Tibial artery (tissue), 4 donors: Measurements from ENCODE around the gene PTPRD.

Source experiments
- DNase-seq, 2 donors: peaks; one replicate each; pipeline ENCODE4 v3.0.0-alpha.2; 2019
- H3K27ac ChIP-seq, 2 donors: fragments of 200-600 bp; sonication (generic) in 1 of 2; 1 replicate in 1 of 2; 2 replicates in 1 of 2; pipeline ENCODE4 v1.5.1; 2018 to 2019; ENCODE audit warnings: mild to moderate bottlenecking in 1 of 2
- H3K27me3 ChIP-seq, 2 donors: fragments of 200-600 bp; sonication (generic) in 1 of 2; one replicate each; pipeline versions ENCODE4 v1.5.1 to v1.6.0; 2016 to 2019
- H3K36me3 ChIP-seq, 3 donors: fragments of 200-600 bp; sonication (generic) in 2 of 3; one replicate each; pipeline ENCODE4 v1.5.1; 2016 to 2019; ENCODE audit warnings: mild to moderate bottlenecking in 2 of 3
- H3K4me1 ChIP-seq, 4 donors: fragments of 200-600 bp; sonication (generic) in 2 of 4; 1 replicate in 3 of 4; 2 replicates in 1 of 4; pipeline ENCODE4 v1.5.1; 2016 to 2019
- H3K4me3 ChIP-seq, 2 donors: fragments of 200-600 bp; sonication (generic) in 1 of 2; 1 replicate in 1 of 2; 2 replicates in 1 of 2; pipeline ENCODE4 v1.5.1; 2018 to 2019; ENCODE audit warnings: mild to moderate bottlenecking in 2 of 2
- H3K9me3 ChIP-seq, 3 donors: fragments of 200-600 bp; sonication (generic) in 1 of 3; one replicate each; pipeline ENCODE4 v1.5.1; 2016 to 2019
- intact Hi-C: fragments of 100-400 bp; cut with DNase I; formaldehyde crosslinking; loops from one replicate; pipeline ENCODE4 v1.15.0; 2023; ENCODE audit warnings: low total_unique reads
- TF ChIP-seq, protein P1 (sequence below), 2 experiments: fragments of 200-600 bp in 1 of 2; fragments of 450-650 bp in 1 of 2; IDR thresholded peaks; one replicate each; pipeline ENCODE4 v1.5.1; 2017 to 2019; ENCODE audit warnings: antibody characterized with exemption in 2 of 2, mild to moderate bottlenecking in 1 of 2, moderate library complexity in 1 of 2

PTPRD gene

GRCh38 chr9:8644571-8644970 lies 1968.2 kb downstream of the PTPRD start:
- peaks cover 0 to 5% (median 0%) of the 10 kb centered on the region in 4 donors for H3K4me1 ChIP-seq
- H3K4me3 ChIP-seq: no peak overlapping the region
- TF ChIP-seq, protein P1, sequence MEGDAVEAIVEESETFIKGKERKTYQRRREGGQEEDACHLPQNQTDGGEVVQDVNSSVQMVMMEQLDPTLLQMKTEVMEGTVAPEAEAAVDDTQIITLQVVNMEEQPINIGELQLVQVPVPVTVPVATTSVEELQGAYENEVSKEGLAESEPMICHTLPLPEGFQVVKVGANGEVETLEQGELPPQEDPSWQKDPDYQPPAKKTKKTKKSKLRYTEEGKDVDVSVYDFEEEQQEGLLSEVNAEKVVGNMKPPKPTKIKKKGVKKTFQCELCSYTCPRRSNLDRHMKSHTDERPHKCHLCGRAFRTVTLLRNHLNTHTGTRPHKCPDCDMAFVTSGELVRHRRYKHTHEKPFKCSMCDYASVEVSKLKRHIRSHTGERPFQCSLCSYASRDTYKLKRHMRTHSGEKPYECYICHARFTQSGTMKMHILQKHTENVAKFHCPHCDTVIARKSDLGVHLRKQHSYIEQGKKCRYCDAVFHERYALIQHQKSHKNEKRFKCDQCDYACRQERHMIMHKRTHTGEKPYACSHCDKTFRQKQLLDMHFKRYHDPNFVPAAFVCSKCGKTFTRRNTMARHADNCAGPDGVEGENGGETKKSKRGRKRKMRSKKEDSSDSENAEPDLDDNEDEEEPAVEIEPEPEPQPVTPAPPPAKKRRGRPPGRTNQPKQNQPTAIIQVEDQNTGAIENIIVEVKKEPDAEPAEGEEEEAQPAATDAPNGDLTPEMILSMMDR (IDR thresholded peaks at IDR 0.05): no peak
- intact Hi-C loops: no loop called here
- no peaks in the 10 kb centered on the region for H3K27me3 ChIP-seq
- H3K27ac ChIP-seq: no peak overlapping the region
- no peak for DNase-seq
- no peaks in the 10 kb centered on the region for H3K36me3 ChIP-seq
- no peaks in the 10 kb centered on the region for H3K9me3 ChIP-seq

DNA sequence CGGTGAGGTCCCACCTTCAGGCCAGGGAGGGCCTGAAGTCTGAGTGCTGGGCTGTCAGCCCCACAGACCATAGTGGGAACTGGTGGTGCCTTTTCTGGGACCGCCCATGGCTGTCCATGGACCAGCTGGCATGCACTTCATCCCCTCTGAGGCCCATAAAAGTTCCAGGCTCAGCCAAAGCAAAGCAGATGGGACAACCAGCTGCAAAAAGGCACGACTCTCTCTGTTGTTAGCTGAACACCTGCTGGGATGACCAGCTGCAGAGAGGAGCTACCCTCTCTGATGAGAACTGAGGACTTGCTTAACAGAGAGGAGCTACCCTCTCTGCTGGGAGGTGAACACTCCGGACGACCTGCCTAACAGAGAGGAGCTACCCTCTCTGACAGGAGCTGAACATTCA lies 1968.9 kb downstream of the PTPRD start:
- H3K9me3 ChIP-seq: no peaks in the 10 kb centered on the region
- intact Hi-C loops: no loop called here
- H3K4me1 ChIP-seq: peaks cover 0 to 4% (median 0%) of the 10 kb centered on the region in 4 donors
- no peak overlapping the region for H3K27ac ChIP-seq
- no peaks in the 10 kb centered on the region for H3K27me3 ChIP-seq
- H3K36me3 ChIP-seq: no peaks in the 10 kb centered on the region
- no peak overlapping the region for H3K4me3 ChIP-seq
- no peak for DNase-seq
- TF ChIP-seq, protein P1 (IDR thresholded peaks at IDR 0.05): no peak

DNA sequence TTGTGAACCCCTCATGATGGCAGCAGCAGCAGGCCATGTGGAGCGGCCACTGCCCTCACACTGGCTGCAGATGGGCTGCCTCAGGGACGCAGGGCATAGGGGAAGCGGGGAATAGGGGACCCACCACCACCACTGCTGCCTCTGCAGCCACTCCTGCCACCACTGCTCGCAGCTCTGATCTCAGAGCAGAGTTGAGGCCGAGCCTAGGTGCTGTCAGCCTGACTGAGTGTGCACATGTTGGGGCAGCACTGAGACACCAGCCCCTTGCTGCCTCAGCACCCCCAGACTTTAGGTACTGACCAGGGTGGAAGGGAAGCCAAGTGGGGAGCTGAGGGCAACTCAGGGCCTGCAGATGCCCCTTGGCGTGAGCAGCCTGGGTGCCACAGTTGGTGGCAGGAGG lies 1969.3 kb downstream of the PTPRD start:
- no peak for DNase-seq
- Histone ChIP-seq H3K9me3 (no peaks in the 10 kb centered on the region), H3K4me1 (no peaks in the 10 kb centered on the region), H3K27me3 (no peaks in the 10 kb centered on the region), H3K4me3 (no peak overlapping the region), H3K27ac (no peak overlapping the region), H3K36me3 (no peaks in the 10 kb centered on the region)
- intact Hi-C loops: no loop called here
- TF ChIP-seq, protein P1 (IDR thresholded peaks at IDR 0.05): no peak

GRCh38 chr9:8640761-8641160 lies 1972.0 kb downstream of the PTPRD start:
- no peak for DNase-seq
- TF ChIP-seq, protein P1 (IDR thresholded peaks at IDR 0.05): no peak
- Histone ChIP-seq H3K9me3 (no peaks in the 10 kb centered on the region), H3K27me3 (no peaks in the 10 kb centered on the region), H3K4me3 (no peak overlapping the region), H3K27ac (no peak overlapping the region), H3K4me1 (no peaks in the 10 kb centered on the region), H3K36me3 (no peaks in the 10 kb centered on the region)
- intact Hi-C loops: no loop called here

DNA sequence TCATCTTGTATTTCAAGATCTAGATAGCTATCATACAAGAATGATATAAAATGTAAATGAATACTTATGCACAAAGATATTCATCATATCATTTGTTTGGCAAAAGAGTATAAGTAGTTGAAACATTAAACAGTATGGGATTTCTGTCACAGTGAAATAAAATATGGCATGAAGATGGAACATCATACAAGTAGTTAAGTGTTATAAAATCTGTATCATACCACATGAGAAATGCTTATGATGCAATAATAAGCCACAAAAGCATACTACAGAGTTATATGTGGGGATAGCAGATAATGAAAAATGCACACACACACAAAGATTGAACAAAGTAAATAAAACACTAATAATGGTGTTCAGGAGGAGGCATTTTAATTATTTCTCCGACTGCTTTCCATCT lies 1975.2 kb downstream of the PTPRD start:
- H3K9me3 ChIP-seq: no peaks in the 10 kb centered on the region
- TF ChIP-seq, protein P1 (IDR thresholded peaks at IDR 0.05): no peak
- no peaks in the 10 kb centered on the region for H3K36me3 ChIP-seq
- H3K27me3 ChIP-seq: no peaks in the 10 kb centered on the region
- no peaks in the 10 kb centered on the region for H3K4me1 ChIP-seq
- no peak overlapping the region for H3K4me3 ChIP-seq
- H3K27ac ChIP-seq: no peak overlapping the region
- no peak for DNase-seq
- intact Hi-C loops: no loop called here

DNA sequence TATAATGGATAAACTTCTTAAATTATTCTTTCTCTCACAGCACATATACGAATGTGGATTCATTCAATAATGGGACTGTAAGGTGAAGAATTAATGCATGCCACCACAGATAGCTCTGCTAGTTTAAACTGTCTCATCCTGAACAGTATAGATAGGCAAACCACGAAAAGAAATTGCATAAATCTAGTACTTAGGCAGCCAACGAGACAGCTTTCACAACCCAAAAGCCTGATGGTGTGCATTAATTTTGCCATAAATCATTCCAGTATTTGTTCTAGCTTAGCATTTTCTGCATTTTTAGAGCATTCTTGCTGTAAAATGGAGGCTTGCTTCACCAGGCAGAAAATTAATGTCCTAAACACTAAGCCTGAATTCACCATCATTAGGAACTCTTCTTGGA lies 1979.0 kb downstream of the PTPRD start:
- Histone ChIP-seq H3K27ac (no peak overlapping the region), H3K4me1 (peaks cover 0 to 13% (median 2%) of the 10 kb centered on the region in 4 donors), H3K4me3 (no peak overlapping the region), H3K27me3 (no peaks in the 10 kb centered on the region), H3K9me3 (no peaks in the 10 kb centered on the region), H3K36me3 (no peaks in the 10 kb centered on the region)
- TF ChIP-seq, protein P1 (IDR thresholded peaks at IDR 0.05): no peak
- intact Hi-C loops: no loop called here
- DNase-seq: no peak
